Smooth muscle cell (in vitro differentiated cells): ENCODE results near the gene PFDN5. TPM values are rescaled to one million over a fixed set of nuclear protein-coding genes. Genes with fewer than 3 reads are reported as not detected.

Source experiments
- DNase-seq: peaks from one replicate; lab custom pipeline; 2025; ENCODE audit not compliant: unreplicated experiment; lab: John Stamatoyannopoulos, UW
- H2AFZ ChIP-seq: fragments of 200-600 bp; sonication (generic); 2 replicates; pipeline ENCODE4 v1.6.0; 2016; ENCODE audit warnings: antibody characterized with exemption, low read depth, mild to moderate bottlenecking
- H3F3A ChIP-seq: fragments of 200-600 bp; sonication (generic); 2 replicates; pipeline ENCODE4 v1.6.0; 2017; ENCODE audit warnings: antibody characterized with exemption, low read depth
- H3K27ac ChIP-seq: fragments of 200-600 bp; sonication (generic); 2 replicates; pipeline ENCODE4 v1.5.1; 2016; ENCODE audit warnings: low read depth, mild to moderate bottlenecking
- H3K27me3 ChIP-seq: fragments of 200-600 bp; sonication (generic); 2 replicates; pipeline ENCODE4 v1.6.1; 2016; ENCODE audit warnings: low read depth, mild to moderate bottlenecking
- H3K36me3 ChIP-seq: fragments of 200-600 bp; sonication (generic); 2 replicates; pipeline ENCODE4 v1.5.1; 2016; ENCODE audit warnings: low read depth
- H3K4me1 ChIP-seq: fragments of 200-600 bp; sonication (generic); 2 replicates; pipeline ENCODE4 v1.5.1; 2016; ENCODE audit warnings: low read depth
- H3K4me2 ChIP-seq: fragments of 200-600 bp; sonication (generic); 2 replicates; pipeline ENCODE4 v1.6.0; 2016; ENCODE audit warnings: mild to moderate bottlenecking
- H3K4me3 ChIP-seq: fragments of 200-600 bp; sonication (generic); 2 replicates; pipeline ENCODE4 v1.5.1; 2016; ENCODE audit warnings: mild to moderate bottlenecking
- H3K79me2 ChIP-seq: fragments of 200-600 bp; sonication (generic); 2 replicates; pipeline ENCODE4 v1.6.0; 2016; ENCODE audit warnings: low read depth, mild to moderate bottlenecking
- H3K9ac ChIP-seq: fragments of 200-600 bp; sonication (generic); 2 replicates; pipeline ENCODE4 v1.6.0; 2016; ENCODE audit warnings: low read depth
- H3K9me3 ChIP-seq: fragments of 200-600 bp; sonication (generic); replicated peaks from 2 replicates; pipeline ENCODE4 v1.5.1; 2016; ENCODE audit warnings: low read depth
- H4K20me1 ChIP-seq: fragments of 200-600 bp; sonication (generic); 2 replicates; pipeline ENCODE4 v1.6.0; 2016; ENCODE audit warnings: low read depth
- CTCF ChIP-seq: fragments of 200-600 bp; sonication (generic); IDR thresholded peaks from 2 replicates; pipeline ENCODE4 v1.5.1; 2017; ENCODE audit warnings: borderline replicate concordance, mild to moderate bottlenecking, antibody characterized with exemption; ENCODE audit not compliant: insufficient read depth, poor library complexity, severe bottlenecking
- WGBS: methylation state at CpG from one replicate; pipeline ENCODE4 v1.1.7; 2016; ENCODE audit warnings: low lambda C conversion rate; 5-methylcytosine and 5-hydroxymethylcytosine counted together
- polyA plus RNA-seq: library from polyadenylated mRNA; unstranded; fragments of >200 nt; fragmentation: Nextera tagmentation; extraction: Ambion mirVana; gene quantifications from 2 replicates; pipeline ENCODE4 v1.2.1, GENCODE V29; 2016
- total RNA-seq: library from RNA; depleted of rRNA; stranded (reverse); fragments of >200 nt; gene quantifications from 2 replicates; pipeline ENCODE4 v1.2.3, GENCODE V29; 2014

Gene PFDN5
- 416 and 464 TPM in 2 replicates for total RNA-seq
- 523 and 540 TPM in 2 replicates for polyA plus RNA-seq

- peak within 1 kb of the TSS; percentile 90 for H3K9ac ChIP-seq
- no peaks in the 10 kb centered on the region for H3K36me3 ChIP-seq
- no peaks in the 10 kb centered on the region for H3K27me3 ChIP-seq
- H3K4me1 ChIP-seq, result peaks cover 19% of the 10 kb centered on the region
- peak within 1 kb of the TSS; percentile 92 for H3K4me3 ChIP-seq
- H3F3A ChIP-seq, result peaks cover 31% of the 10 kb centered on the region
- H3K4me2 ChIP-seq, result peak within 1 kb of the TSS; percentile 86
- DNase-seq, result peak; percentile 57
- H4K20me1 ChIP-seq, result no peaks in the 10 kb centered on the region
- H2AFZ ChIP-seq, result peak within 1 kb of the TSS; percentile 82
- 3% methylated on average over 42 of the region's 42 CpGs for WGBS
- TF ChIP-seq CTCF, result no peak
- H3K27ac ChIP-seq, result peak within 1 kb of the TSS; percentile 94
- peaks cover 29% of the 10 kb centered on the region for H3K79me2 ChIP-seq
- no peaks in the 10 kb centered on the region for H3K9me3 ChIP-seq
Measured at GRCh38 chr12:53295070-53295890, at the start of gene PFDN5. Gene PFDN5, plus strand, starts transcription at chr12:53295542. Its CDS starts 26 bp downstream, at chr12:53295568.

GRCh38 chr12:53251477-53252348 is 43.6 kb upstream of the PFDN5 start:
- peak; percentile 38 for TF ChIP-seq CTCF
- peak overlapping the region; percentile 73 for H3K27ac ChIP-seq
- peaks cover 16% of the 10 kb centered on the region for H3K79me2 ChIP-seq
- H3K27me3 ChIP-seq, result no peaks in the 10 kb centered on the region
- H3K4me2 ChIP-seq, result peak overlapping the region; percentile 96
- no peaks in the 10 kb centered on the region for H3K9me3 ChIP-seq
- peak overlapping the region; percentile 93 for H3K4me3 ChIP-seq
- H3K4me1 ChIP-seq, result peaks cover 10% of the 10 kb centered on the region
- peak overlapping the region; percentile 69 for H3K9ac ChIP-seq
- no peaks in the 10 kb centered on the region for H4K20me1 ChIP-seq
- H3K36me3 ChIP-seq, result no peaks in the 10 kb centered on the region
- DNase-seq, result peak; percentile 63
- peaks cover 6% of the 10 kb centered on the region for H3F3A ChIP-seq
- WGBS, result 1% methylated on average over 34 of the region's 51 CpGs
- peak overlapping the region; percentile 95 for H2AFZ ChIP-seq

GRCh38 chr12:53252349-53252916 is 42.9 kb upstream of the PFDN5 start:
- Histone ChIP-seq H3K36me3 (no peaks in the 10 kb centered on the region), H3K4me3 (peak overlapping the region; percentile 93), H3K79me2 (peaks cover 16% of the 10 kb centered on the region), H2AFZ (peak overlapping the region; percentile 95), H4K20me1 (no peaks in the 10 kb centered on the region), H3K27me3 (no peaks in the 10 kb centered on the region), H3K9me3 (no peaks in the 10 kb centered on the region), H3K4me1 (peaks cover 10% of the 10 kb centered on the region), H3K4me2 (peak overlapping the region; percentile 96), H3F3A (peaks cover 6% of the 10 kb centered on the region), H3K9ac (peak overlapping the region; percentile 69), H3K27ac (peak overlapping the region; percentile 73)
- TF ChIP-seq CTCF, result no peak
- DNase-seq, result no peak
- 18% methylated on average over 18 of the region's 19 CpGs for WGBS
